Keratinocyte (primary cell): ENCODE data around the gene FGF5.

ENCODE experiments used
- CTCF ChIP-seq, 3 experiments: IDR thresholded peaks in 1 of 3; conservative IDR thresholded peaks in 1 of 3; optimal IDR thresholded peaks in 1 of 3; 2 replicates in 2 of 3; 3 replicates in 1 of 3; pipeline versions ENCODE3 to v1.5.1; 2011; ENCODE audit warnings: low read length in 3 of 3, mild to moderate bottlenecking in 3 of 3, moderate library complexity in 2 of 3, control low read depth in 1 of 3, inconsistent platforms in 1 of 3; ENCODE audit not compliant: insufficient read depth in 2 of 3; ENCODE audit errors: extremely low read depth in 1 of 3
- EZH2 ChIP-seq: IDR thresholded peaks from one replicate; pipeline ENCODE4 v1.6.1; 2012; ENCODE audit warnings: inconsistent platforms, mild to moderate bottlenecking, low read length, moderate library complexity

GRCh38 chr4:80295826-80296225, 29.4 kb downstream of the FGF5 start:
- TF ChIP-seq CTCF (optimal IDR thresholded peaks at IDR 0.05 in 1 of 3, IDR thresholded peaks at IDR 0.05 in 1 of 3, conservative IDR thresholded peaks at IDR 0.05 in 1 of 3; ENCODE audit: extremely low read depth in 1 of 3, insufficient read depth in 2 of 3, low read length in 3 of 3) (no peak), EZH2 (no peak)
